Activated naive CD8-positive, alpha-beta T cell treated with anti-CD3 and anti-CD28 coated beads, Interleukin-2, amount 50 U/mL, for 24 hours (primary cell): Measurements from ENCODE around the gene DAPK2.
"Not testable (repeated sequence)": the region's sequence is repeated elsewhere in the genome, so short reads cannot be mapped to it uniquely, and the experiment has no call there.

Experiments used
- ATAC-seq: fragments of 150-1000 bp; cut with Tn5 transposase; one replicate; pipeline ENCODE4 v1.10.0; 2021
- DNase-seq: peaks from one replicate; pipeline ENCODE4 v3.0.0; 2021
- H3K27ac Mint-ChIP-seq: one replicate; pipeline ENCODE4 v1.8.0; 2021; ENCODE audit warnings: mild to moderate bottlenecking, mixed read lengths
- H3K27me3 Mint-ChIP-seq: one replicate; pipeline ENCODE4 v1.8.0; 2021; ENCODE audit warnings: mixed read lengths
- H3K36me3 Mint-ChIP-seq: one replicate; pipeline ENCODE4 v1.8.0; 2021; ENCODE audit warnings: low read depth, mixed read lengths
- H3K4me1 Mint-ChIP-seq: one replicate; pipeline ENCODE4 v1.8.0; 2021; ENCODE audit warnings: mixed read lengths
- H3K4me3 Mint-ChIP-seq: one replicate; pipeline ENCODE4 v1.8.0; 2021; ENCODE audit warnings: mild to moderate bottlenecking, moderate library complexity, mixed read lengths
- H3K9me3 Mint-ChIP-seq: one replicate; pipeline ENCODE4 v1.8.0; 2021; ENCODE audit warnings: mixed read lengths

Gene DAPK2

DNA sequence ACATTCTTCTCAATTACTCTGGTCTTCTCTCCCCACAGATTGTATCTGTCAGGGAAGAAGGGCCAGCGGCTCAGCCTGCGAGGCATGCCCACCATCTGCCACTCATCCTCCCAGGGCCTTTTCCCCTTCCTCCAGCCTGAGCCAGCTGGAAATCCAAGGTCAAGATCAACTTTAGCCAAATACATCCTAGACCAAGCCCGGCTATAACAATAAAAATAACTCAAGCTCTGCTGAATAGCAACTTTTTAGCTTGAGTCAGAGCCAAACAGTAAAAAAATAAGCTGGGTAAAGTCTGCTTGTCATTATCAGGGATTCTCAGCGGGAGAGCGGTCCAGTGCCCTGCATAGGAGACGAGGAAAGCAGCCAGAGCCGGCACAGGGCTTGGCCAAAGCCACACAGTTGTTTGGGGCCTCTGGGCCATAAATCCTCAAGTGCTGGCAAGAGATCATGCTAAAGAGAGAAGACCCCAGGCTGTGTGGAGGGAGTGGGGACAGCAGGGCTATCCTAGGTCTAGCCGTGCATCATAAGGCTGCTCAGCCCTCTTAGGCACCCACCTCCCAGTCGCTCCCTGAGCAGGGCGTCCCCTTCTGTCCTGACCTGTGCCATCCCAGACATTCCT lies 136.4 kb downstream of the DAPK2 start:
- Mint-ChIP-seq H3K27ac (no peak overlapping the region), H3K27me3 (no peaks in the 10 kb centered on the region)

DNA sequence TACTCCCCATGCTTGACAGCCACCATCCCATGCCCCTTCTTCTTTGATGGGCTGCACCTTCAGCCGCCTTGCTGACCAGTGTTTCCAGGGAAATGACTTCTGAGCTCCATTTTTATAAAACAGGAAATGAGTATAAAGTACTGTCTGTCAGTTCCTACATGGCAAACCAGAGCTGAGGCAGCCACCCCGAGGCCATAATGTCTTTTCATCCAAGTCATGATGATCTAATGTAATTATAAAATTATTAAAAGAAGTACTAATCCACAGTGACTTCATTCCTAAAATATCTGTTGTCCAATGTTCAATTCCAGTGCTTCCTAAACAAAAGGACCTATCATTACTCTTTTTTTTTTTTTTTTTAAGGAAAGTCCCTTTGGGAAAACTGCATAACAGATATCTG lies 137.3 kb downstream of the DAPK2 start:
- Mint-ChIP-seq H3K4me3 (no peak overlapping the region), H3K27ac (no peak overlapping the region), H3K9me3 (no peaks in the 10 kb centered on the region), H3K4me1 (peaks cover 26% of the 10 kb centered on the region), H3K36me3 (no peaks in the 10 kb centered on the region), H3K27me3 (no peaks in the 10 kb centered on the region)
- ATAC-seq (no peak), DNase-seq (no peak)

More for the DNA sequence above, 136.4 kb downstream of the DAPK2 start:
- Mint-ChIP-seq H3K4me1 (peaks cover 21% of the 10 kb centered on the region), H3K4me3 (no peak overlapping the region), H3K36me3 (no peaks in the 10 kb centered on the region), H3K9me3 (no peaks in the 10 kb centered on the region)
- DNase-seq (no peak), ATAC-seq (no peak)

DNA sequence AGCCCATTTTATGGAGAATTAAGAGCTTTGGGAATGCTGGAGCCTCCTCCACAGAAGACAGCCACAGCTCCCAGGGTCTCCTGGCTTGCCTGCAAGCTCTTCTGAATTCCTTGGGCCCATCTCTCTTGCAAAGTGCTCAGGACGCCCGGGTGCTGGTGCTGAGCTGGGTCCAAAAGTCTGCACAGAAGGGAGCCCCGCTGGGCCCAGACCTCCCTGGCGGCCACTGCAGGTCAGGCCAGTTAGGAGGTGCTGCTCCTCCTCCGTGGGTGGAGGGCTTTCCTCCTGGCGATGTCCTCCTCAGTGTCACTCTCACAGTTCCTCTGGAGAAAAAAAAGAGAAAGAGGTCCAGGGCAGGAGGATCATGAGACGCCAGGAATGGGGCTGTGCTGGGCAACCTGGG lies 138.0 kb downstream of the DAPK2 start:
- Mint-ChIP-seq H3K36me3 (no peaks in the 10 kb centered on the region), H3K27ac (no peak overlapping the region), H3K9me3 (no peaks in the 10 kb centered on the region), H3K4me3 (no peak overlapping the region), H3K4me1 (peaks cover 27% of the 10 kb centered on the region), H3K27me3 (no peaks in the 10 kb centered on the region)
- ATAC-seq, result no peak
- no peak for DNase-seq

DNA sequence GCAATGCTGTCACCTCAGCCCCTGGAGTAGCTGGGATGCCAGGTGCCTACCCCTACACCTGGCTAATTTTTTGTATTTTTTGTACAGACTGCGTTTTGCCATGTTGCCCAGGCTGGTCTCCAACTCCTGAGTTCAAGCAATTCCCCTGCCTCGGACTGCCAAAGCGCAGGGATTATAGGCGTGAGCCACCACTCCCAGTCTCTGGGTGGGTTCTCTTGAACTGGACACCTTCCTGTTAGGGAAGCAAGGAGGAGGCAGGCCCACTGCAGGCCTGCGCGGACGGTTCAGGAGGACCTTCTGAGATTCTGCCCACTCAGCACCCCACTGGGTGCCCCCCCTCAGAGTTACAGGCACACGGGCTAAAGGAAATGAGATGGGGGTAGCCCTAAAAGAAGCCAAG lies 138.8 kb downstream of the DAPK2 start:
- H3K4me3 Mint-ChIP-seq, result no peak overlapping the region

DNA sequence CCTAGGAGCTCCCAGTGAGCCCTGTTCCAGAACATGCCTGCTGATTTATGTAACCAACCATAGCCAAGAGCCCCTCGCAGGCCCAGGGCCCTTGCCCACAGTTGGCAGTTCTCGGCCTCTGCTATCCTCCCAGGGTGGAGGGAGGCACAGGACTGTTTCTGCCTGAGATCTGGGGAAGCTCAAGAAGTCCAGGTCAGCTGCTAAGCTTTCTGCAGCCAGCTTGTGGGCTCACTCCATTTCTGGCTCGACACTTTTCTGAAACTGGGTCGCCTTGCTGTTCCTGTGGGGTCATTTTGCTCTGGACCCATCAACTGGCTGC lies 140.1 kb downstream of the DAPK2 start:
- DNase-seq, result no peak
- H3K36me3 Mint-ChIP-seq, result no peaks in the 10 kb centered on the region
- H3K27ac Mint-ChIP-seq, result peak overlapping the region; percentile 3
- H3K4me3 Mint-ChIP-seq, result no peak overlapping the region
- no peak for ATAC-seq
- H3K27me3 Mint-ChIP-seq, result no peaks in the 10 kb centered on the region
- H3K9me3 Mint-ChIP-seq, result no peaks in the 10 kb centered on the region
- H3K4me1 Mint-ChIP-seq, result peaks cover 29% of the 10 kb centered on the region

More for the DNA sequence above, 138.8 kb downstream of the DAPK2 start:
- Mint-ChIP-seq H3K4me1 (peaks cover 28% of the 10 kb centered on the region), H3K9me3 (no peaks in the 10 kb centered on the region), H3K27ac (no peak overlapping the region), H3K27me3 (no peaks in the 10 kb centered on the region), H3K36me3 (no peaks in the 10 kb centered on the region)
- DNase-seq (no peak), ATAC-seq (no peak)

DNA sequence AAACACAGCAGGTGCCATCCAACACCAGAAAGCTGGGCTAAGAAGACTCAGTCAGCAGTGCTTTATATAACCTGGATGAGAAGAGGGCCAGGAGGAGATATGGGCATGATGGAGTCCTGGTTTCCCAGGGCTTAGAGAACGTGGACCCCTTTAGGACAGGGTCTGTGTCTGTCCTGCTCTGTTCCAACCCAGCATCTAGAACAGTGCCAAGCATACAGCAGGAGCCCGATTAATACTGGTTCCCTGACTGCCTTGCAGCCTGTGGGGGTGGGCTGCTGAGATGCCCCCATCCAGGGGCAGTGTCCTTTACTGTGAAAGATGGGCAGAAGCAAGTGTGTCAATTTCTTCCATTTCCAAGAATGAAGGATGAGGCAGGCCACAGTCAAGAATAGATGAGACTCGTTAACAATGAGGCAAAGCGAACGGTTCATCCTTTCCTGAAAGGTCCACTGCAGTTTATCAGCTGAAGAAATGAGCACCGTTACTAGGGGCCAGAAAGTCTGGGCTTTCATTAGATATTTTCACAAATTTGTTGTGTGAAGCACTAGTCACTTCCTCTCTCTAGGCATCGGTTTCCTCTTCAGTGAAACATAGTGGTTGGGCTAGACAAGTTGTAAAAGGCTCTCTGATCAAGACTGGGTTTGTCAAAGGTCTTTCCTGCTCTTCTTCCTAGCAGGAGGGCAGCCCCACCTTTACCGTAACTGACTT lies 140.6 kb downstream of the DAPK2 start:
- H3K27ac Mint-ChIP-seq, result peak overlapping the region; percentile 3
- no peak overlapping the region for H3K4me3 Mint-ChIP-seq
- H3K4me1 Mint-ChIP-seq, result peaks cover 29% of the 10 kb centered on the region
- no peaks in the 10 kb centered on the region for H3K9me3 Mint-ChIP-seq
- DNase-seq (no peak), ATAC-seq (no peak)
- H3K27me3 Mint-ChIP-seq, result no peaks in the 10 kb centered on the region
- no peaks in the 10 kb centered on the region for H3K36me3 Mint-ChIP-seq

DNA sequence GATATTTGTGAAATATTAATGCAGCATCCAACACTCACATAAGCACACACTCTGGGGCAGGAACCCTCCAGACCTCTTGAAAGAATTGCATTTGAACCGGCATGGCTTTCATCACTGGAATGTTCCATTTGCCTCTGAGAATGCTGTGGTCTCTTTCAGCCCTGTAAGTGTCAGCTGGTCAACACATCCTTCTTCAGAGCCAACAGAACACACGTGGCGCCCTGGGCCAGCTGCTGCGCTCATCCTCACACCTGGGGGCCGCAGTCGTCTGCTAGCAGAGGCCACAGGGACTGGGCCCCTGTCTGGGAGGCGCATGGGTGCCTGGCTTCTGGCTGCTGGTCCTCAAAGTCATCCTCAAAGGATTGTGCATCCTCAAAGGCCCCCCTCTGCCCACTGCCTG lies 141.2 kb downstream of the DAPK2 start:
- DNase-seq (no peak), ATAC-seq (no peak)
- peaks cover 32% of the 10 kb centered on the region for H3K4me1 Mint-ChIP-seq
- H3K9me3 Mint-ChIP-seq, result no peaks in the 10 kb centered on the region
- H3K4me3 Mint-ChIP-seq, result no peak overlapping the region
- H3K27me3 Mint-ChIP-seq, result no peaks in the 10 kb centered on the region
- no peaks in the 10 kb centered on the region for H3K36me3 Mint-ChIP-seq
- no peak overlapping the region for H3K27ac Mint-ChIP-seq

DNA sequence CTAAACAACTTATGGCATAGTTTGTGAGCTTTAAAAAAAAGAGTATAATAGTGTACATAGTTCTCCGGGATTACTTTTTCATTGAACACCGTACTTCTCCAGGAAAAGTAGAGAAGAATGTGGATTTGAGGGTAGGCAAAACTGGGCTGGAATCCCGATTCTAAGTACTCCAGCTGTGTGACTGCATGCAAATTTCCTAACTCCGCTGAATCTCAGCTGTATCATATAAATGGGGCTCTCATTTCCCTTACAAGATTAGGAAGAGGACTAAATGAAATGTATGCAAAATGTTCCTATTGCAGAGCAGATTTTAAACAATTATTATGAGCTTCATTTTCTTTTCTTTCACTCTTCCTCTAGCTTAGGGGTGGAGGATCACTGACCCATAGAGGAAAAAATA lies 142.2 kb downstream of the DAPK2 start:
- DNase-seq (no peak), ATAC-seq (no peak)
- H3K27me3 Mint-ChIP-seq, result no peaks in the 10 kb centered on the region
- H3K4me1 Mint-ChIP-seq, result peaks cover 38% of the 10 kb centered on the region
- H3K4me3 Mint-ChIP-seq, result no peak overlapping the region
- H3K9me3 Mint-ChIP-seq, result no peaks in the 10 kb centered on the region
- H3K36me3 Mint-ChIP-seq, result no peaks in the 10 kb centered on the region
- H3K27ac Mint-ChIP-seq, result no peak overlapping the region

DNA sequence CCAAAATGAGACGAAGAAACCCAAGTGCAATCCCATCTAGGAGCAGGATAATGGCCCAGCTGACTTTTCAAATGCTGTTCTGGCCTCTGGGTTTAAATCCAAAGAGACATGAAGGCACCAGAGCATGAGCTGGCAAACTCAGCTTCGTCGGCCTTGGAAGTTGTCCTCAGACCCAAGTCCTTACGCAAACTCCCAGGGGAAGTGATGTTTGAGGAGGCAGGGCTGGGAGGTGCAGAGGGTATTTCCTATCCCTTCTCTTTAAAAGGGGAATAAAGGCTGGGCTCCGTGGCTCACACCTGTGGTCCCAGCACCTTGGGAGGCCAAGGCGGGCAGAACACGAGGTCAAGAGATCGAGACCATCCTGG lies 143.6 kb downstream of the DAPK2 start:
- H3K36me3 Mint-ChIP-seq, result no peaks in the 10 kb centered on the region
- ATAC-seq, result no peak
- H3K27me3 Mint-ChIP-seq, result no peaks in the 10 kb centered on the region
- no peak for DNase-seq
- no peaks in the 10 kb centered on the region for H3K9me3 Mint-ChIP-seq
- H3K4me3 Mint-ChIP-seq, result no peak overlapping the region
- H3K27ac Mint-ChIP-seq, result no peak overlapping the region
- peaks cover 45% of the 10 kb centered on the region for H3K4me1 Mint-ChIP-seq

DNA sequence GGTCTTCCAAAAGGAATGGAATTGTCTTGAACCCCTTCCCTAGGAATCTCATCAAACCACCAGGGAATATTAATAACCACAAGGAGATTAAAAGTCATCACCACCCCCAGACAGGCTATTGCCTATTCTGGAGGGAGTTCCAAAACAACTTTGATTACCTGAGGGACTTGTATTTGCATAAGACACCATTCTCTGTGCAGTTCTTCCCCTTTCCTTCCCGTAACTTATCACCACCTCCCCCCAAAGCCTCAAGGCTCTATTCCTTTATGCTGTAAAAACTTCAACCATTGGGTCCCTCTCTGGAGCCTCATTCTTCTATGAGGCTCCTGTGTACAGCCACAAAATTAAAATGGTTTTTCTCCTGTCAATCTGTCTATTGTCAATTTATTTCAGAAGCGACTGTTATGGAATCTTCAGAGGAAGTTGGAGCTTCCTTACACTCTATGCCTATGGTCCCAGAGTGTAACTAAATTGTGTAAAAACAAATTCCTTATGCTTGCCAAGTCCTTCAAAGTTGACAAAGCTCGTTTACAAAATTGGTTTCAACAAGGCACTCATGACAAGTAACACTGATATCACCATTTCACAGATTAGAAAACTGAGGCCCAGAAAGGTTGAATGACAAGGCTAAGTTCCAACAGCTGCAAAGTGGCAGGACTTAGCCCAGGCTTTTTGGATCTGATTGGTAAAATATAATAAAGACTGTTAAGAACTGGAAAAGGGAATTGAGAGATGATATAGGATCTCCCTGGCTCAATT lies 144.2 kb downstream of the DAPK2 start:
- ATAC-seq (no peak), DNase-seq (no peak)
- H3K9me3 Mint-ChIP-seq, result no peaks in the 10 kb centered on the region
- no peaks in the 10 kb centered on the region for H3K36me3 Mint-ChIP-seq
- no peak overlapping the region for H3K27ac Mint-ChIP-seq
- no peak overlapping the region for H3K4me3 Mint-ChIP-seq
- peaks cover 49% of the 10 kb centered on the region for H3K4me1 Mint-ChIP-seq
- H3K27me3 Mint-ChIP-seq, result no peaks in the 10 kb centered on the region

DNA sequence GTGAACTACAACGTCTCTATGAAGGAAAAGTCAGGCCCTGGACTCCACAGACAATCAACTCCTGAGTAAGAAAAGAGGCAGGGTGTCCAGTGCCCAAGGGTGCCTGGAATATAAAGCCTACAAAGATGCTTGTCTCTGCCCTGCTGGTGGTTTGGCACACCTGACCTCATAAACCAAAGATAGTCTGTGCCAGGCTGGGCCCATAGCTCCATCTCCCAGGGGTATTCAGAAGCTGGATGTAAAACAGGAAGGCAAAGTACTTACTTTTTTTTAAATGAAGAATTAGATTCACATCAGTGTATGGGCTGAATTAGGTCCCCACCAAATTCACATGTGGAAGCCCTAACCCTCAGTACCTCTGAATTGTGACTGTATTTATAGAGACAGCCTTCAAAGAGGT lies 146.0 kb downstream of the DAPK2 start:
- DNase-seq, result no peak
- Mint-ChIP-seq H3K9me3 (no peaks in the 10 kb centered on the region), H3K4me3 (no peak overlapping the region), H3K27me3 (peaks cover 6% of the 10 kb centered on the region), H3K27ac (no peak overlapping the region), H3K4me1 (peaks cover 49% of the 10 kb centered on the region), H3K36me3 (no peaks in the 10 kb centered on the region)
- no peak for ATAC-seq

DNA sequence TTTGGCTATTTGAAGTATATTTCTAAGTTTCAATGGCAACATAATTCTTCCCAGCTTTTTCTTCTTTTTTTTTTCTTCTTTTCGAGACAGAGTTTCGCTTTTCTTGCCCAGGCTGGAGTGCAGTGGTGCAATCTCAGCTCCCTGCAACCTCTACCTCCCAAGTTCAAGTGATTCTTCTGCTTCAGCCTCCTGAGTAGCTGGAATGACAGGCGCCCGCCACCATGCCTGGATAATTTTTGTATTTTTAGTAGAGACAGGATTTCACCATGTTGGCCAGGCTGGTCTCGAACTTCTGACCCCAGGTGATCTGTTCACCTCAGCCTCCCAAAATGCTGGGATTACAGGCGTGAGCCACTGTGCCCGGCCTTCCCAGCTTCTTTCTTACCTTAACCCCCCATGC lies 146.7 kb downstream of the DAPK2 start:
- H3K4me1 Mint-ChIP-seq, result peaks cover 50% of the 10 kb centered on the region

DNA sequence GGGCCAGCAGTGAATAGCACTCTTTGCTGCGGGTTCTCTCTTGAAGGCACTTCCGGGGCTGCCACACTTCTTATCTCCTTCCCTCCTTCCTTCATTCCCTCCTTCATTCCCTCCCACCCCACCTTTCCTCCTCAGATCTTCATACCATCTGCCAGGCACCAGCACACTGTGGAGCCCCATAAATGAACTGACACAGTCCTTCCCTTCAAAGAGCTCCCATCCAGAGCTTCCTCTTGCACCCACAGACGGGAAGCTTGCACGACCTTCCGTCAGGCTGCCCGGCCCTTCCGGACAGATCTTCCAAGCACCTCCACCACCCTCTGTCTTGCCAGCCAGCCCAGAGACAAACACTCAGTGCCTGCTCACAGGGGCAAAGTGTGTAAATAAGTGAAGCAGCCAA lies 147.1 kb downstream of the DAPK2 start:
- Mint-ChIP-seq H3K4me1 (peaks cover 49% of the 10 kb centered on the region), H3K9me3 (no peaks in the 10 kb centered on the region), H3K27ac (no peak overlapping the region), H3K36me3 (no peaks in the 10 kb centered on the region), H3K4me3 (no peak overlapping the region), H3K27me3 (peaks cover 8% of the 10 kb centered on the region)
- DNase-seq (no peak), ATAC-seq (no peak)

More for the DNA sequence above, 146.7 kb downstream of the DAPK2 start:
- not testable (repeated sequence) for H3K27ac Mint-ChIP-seq, H3K36me3 Mint-ChIP-seq, H3K4me3 Mint-ChIP-seq, DNase-seq, ATAC-seq, H3K27me3 Mint-ChIP-seq, H3K9me3 Mint-ChIP-seq

DNA sequence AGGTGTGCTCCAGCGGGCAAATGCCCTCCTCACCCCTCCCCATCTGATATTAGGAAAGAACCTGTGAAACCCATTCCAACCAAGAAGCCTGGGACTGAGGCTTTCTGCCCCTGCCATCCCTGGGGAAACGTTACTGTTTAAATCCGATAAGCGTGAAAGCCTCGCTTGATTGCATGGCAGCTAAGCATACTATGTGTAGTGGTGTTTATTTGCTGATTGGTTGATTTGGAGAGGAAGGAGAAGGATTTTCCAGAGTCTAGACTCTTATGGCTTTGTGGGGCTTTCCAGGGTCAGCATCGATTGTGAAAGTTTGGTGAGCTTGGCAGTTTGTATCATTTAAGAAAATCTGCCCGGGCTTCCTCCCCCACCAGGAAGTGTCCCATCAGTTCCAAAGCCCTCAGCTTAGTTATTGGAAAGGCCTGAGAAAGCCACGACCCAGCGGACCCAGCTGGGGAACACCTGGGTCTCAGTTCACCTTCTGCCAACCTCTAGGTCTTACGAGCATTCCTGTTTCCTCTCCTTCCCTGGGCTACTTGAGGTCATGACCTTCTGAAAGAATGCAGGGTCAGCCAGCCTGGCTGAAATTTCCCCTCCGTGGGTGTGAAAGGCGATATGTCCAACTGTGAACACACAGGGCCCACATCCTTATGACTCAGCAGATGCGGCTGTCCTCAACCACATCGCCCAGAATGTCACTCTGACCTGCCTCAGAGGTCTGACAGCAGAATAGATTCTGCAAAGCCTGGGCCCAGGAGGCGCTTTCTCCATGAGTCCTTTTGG lies 149.8 kb downstream of the DAPK2 start:
- no peaks in the 10 kb centered on the region for H3K9me3 Mint-ChIP-seq
- H3K4me3 Mint-ChIP-seq, result no peak overlapping the region
- DNase-seq, result peak; percentile 56
- ATAC-seq, result peak; percentile 50
- peaks cover 8% of the 10 kb centered on the region for H3K27me3 Mint-ChIP-seq
- peaks cover 70% of the 10 kb centered on the region for H3K4me1 Mint-ChIP-seq
- no peaks in the 10 kb centered on the region for H3K36me3 Mint-ChIP-seq
- H3K27ac Mint-ChIP-seq, result peak overlapping the region; percentile 35
